ENCODE measurements around the gene SLC24A3.

SLC24A3 gene

DNA sequence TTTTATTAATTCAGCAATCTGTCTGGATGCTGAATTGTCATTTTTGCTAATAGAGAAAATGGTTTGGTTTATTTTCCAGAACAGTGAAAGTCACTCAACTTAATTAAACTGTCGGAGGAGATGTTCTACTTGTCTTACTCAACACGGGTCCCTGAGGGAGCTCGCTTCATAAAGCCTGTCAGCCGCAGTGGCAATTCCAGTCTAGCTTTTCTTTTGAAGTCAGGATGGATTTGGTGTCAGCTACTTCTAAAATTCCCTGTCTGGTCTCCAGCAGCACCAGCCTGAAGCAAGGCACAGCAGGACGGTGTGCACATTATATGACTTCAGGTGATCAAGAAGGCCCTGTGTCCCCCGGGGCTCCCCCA, 261.5 kb downstream of the SLC24A3 start:
- DNase-seq = no peak

DNA sequence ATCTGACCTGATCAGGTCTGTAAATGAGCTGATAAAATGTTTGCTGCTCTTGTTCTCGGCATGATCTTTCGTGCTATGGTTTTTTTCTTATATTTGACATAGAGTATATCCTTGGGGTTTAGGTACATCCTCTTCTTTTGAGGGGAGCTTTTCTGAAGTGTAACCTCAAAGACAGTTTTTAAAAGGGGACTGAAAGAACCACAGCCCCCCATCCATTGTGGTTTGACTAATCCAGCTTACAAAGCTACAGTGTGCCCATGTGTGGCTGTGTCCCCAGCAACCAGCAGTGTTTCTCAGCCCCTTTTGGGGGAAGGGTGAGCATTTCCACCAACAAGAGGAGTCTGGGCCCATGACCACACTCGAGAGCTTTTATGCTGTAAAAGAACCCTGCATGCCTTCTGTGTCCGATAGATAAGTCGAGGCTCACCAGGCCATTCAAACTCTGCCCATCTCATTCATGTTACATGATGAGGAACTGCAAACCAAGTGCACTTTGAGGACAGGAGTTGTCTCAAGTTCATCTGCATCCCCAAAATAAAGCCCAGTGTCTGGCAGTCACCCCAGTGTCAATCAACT, 266.0 kb downstream of the SLC24A3 start:
- no peak for DNase-seq

DNA sequence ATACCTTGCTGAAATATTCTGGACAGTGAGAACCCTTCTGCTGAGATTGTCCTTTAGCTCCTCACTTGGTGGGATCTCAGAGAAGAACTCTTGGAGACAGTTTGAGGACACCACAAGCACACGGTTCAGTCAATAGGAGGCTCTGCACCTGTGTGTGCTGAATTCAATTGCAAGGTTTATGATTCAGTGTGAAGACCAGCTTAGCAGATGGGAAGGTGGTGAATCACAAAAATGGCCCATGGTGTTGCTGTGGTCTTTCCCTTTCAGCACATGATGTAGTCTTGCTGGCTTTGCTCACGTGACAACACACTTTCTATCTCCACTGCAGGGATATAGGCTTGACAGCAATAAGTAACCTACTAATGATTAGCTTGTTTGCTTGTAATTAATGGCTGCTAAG, 270.3 kb downstream of the SLC24A3 start:
- DNase-seq = no peak

DNA sequence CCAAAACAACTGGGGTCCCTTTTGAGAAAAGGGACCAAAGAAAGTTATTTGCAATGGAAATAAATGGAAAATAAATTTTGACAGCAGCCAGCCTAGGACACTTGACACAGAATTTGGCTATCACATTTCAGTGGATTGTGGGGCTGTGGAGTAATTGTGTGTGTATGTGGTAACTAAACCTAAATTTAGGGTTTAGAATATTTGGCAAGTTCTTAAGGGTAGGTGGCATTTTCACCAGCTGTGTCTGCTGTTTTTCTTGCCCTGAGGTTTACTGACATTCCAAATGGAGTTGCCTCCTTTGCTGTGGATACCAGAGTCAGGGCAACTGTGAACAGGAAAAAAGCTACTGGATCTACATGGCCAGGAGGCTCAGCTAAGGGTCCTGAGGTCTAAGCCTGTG, 270.9 kb downstream of the SLC24A3 start:
- no peak for DNase-seq

DNA sequence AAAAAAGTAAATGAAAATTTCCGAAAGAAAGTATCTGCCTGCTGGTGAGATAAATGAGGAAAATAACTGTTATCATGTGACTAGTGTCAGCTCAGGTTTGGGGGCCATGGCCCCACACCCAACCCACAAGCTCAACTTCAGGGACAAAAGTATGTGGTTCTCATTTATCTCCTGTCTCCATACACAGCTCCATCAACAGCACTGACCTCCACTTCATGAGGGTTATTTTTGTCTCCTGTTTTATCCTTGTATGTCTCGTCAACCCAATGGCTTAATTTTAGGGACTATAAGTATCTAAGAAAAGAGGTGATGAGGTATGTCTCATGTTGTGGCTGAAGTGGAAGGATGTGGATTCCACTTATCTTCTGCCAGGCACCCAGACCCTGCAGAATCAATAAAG, 274.0 kb downstream of the SLC24A3 start:
- no peak for DNase-seq

DNA sequence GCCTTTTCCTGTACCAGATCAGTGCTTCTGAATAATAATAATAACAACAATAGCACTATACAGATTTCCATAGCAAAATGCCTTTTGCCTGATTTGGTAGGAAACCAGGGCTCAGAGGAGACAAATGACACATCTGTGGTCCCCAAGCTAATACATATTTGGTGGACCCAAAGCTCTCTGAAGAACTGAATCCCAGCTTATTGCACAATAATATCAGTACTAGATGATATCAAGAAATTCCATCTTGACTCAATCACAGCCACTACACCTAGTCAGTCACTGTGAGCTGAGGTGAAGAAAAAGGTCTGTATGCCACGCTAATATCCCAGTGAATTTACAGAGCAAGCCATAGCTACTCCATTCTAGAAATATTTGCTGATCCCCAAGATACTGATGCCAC, 275.0 kb downstream of the SLC24A3 start:
- DNase-seq = no peak

DNA sequence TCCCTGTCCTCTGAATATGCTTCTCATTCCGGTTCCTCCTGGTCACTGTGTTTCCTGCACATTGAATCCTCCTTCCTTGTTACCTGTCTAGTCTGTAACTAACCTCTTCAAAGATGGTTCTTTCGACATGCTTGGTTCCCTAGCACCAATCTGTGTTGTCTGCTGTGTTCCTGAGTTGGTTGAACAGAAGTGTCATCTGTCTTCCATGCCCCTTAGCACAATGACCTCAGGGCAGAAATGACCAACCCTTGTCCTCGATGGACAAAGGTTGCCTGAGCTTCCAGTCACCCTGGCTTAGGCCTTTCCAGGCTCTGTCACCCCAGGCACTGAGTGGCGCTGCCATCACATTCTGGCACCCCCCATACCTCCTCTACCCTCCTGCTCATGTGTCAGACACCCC, 278.8 kb downstream of the SLC24A3 start:
- DNase-seq = no peak

DNA sequence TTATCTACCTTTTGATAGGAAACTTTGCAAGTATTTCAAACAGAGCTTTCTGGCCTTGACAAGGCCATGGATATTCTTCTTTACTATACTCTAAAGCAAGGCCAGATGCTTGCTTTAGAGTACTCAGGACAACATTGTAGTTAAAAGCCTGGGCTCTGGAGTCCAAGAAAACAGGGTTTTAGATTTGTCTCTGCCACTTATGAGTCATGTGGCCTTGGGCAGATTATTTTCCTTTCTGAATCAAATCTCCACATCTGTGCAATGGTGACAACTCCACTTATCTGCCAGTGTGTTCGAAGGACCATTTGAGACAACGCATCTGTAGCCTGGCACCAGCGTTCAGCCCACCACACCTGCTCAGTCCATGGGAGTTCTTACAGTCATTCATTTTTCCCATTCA, 279.7 kb downstream of the SLC24A3 start:
- DNase-seq = no peak

DNA sequence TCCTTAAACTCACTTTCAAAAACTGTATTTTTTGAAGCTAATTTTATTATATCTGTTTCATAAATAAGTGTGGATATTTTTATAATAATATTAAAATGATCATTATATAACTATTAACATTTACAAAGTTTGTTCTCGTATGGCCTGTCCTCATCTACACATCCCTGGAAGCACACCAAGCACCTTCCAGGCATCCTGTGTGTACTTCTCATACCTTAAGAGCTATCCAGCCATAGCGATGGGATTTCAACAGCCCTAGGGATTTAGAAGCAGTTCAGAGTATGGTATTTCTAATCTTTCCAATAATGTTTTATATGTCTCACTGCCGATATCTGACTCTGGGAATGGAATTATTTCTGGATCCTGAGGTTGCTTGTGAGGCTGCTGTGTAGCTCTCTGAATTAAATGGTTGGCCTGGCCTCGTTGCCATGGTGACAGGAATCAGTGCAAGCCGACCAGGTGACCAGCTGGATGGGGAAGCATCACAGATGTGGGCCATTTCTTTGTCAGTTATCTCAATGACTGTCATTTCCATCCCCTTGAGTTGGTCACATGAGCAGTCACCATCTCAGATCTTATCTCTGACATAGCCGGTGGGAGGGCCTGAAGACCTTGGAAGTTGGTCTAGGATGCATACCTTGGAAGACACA, 280.4 kb downstream of the SLC24A3 start:
- no peak for DNase-seq

DNA sequence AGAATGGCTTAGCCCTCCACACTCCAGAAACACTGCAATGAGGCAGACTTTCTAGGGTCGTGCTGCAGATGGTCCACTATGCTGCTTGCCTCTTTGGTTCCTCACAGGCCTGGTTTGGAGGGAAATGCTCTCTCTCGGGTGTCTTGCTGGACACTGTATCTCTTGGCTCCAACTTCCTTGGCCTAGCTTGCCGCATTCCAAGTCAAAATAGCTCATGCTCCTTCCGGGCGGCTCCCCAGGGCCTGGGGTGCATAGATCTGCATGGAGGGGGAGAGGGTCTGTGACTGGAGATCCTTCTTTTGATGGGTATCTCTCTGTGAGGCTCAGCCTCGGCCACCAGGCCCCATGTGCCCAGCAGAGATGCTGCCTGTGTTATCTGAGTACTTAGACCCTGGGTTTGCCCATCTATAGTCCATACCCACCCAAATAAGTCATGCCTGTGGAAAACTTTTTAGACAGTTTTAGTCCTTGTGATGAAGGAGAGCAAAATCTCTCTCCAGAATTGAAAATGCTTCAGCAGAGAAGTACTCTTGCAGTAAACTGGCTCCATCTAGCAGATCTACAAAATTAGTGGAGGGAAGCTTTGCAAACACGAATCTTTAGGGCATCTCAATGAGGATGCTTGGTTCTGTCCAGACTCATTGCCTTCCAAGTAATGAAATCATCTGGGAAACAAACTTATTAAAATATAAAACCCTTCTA, 281.5 kb downstream of the SLC24A3 start:
- no peak for DNase-seq

DNA sequence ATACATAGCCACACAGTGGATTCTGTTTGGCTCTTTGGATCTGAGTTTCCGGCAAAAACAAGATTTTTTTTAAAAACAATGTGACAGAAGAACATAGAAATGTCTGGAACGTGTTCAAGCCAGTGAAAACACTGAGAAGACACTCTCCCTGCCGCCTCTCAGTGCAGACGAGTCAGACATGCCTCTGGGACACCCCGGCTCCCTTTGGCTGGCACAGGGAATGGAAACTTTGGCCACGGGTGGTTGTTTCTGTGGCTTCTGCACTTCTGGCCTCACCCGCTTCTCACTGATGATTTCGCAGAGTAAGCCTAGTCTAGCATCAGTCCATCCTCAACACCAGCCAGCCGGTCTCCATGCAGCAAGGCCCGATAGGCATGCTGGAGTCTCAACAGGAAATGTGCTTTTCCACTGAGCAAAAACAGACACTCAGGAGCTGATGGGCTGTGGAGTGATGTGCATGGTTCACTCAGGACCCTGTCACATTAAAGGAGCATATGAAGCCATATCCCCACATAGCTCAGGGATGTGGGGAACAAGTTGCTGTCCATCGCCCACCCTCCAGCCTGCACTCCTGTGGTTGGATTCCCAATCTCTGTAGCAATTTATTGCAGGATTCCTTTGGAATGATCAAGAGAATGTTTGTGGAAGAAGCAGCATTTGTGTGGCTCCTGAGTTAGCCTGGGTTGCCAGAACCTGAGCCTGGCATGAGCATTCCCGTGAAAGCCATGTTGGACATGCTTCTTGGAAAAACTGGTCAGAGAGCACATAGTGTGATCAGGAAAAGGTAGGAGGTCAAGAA, 283.7 kb downstream of the SLC24A3 start:
- DNase-seq = no peak

DNA sequence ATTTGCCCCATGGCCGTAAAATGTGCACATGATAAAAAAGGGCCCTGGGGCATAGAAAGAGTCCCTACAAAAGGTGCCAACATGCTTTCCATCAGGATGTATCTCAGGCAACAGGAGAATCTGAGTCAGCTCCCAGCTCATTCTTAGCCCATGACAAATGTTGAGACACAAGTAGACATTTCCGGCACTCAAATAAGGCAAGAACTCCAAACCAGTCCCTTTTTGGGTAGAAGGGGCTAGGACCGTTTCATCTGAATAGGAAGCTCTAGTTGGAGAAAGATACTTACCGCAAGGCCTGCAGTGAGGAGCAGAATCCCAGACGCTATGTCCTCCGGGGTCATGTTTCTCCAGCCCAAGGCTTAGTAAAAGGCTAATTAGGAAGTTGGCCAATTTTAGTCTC, 284.6 kb downstream of the SLC24A3 start:
- DNase-seq = no peak

DNA sequence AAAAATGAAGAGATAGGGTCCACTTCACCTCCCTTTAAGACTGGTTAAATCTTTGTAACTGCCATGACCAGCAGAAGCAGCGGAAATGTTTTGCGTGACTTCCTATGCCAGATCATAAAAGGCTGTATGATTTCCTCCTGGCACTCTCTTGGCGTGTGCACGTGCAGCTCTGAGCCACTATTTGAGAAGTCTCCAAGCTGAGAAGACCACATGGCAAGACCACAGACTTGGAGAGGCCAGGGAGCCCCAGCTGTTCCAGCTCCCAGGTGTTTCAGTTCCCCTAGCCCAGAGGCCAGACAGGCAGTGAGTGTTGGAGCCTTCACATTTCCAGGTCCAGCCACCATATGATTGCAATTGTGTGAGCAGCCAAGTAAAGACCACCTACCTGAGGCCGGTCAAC, 286.3 kb downstream of the SLC24A3 start:
- DNase-seq = no peak

DNA sequence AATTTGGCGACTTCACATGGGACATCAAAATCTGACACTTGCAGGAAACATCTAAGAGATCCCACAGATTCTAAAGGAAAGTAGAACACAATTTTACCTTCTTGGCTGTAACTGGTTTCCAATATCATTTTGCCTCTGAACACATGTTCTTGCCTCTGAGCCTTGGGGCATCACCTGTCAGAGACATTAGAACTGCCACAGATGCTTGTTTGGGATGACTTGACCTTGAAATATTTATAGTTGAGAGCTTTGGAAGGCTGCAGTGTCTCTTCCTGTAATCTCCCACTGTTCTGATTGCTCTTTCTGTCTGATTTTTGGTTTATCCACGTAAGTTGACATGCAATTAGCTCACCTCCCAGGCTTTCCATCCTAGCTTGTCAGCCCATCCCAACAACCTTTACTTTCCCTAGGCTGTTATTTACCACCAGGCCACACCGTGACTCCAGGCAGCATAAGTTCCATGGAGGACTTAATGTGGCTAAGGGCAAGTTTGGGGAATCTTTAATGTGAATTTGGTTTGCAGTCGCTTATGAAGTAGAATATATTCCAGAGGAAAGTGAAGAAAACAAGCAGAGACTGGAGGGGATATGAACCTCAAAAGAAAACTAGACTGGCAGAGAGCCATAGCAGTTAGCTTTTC, 289.2 kb downstream of the SLC24A3 start:
- no peak for DNase-seq

DNA sequence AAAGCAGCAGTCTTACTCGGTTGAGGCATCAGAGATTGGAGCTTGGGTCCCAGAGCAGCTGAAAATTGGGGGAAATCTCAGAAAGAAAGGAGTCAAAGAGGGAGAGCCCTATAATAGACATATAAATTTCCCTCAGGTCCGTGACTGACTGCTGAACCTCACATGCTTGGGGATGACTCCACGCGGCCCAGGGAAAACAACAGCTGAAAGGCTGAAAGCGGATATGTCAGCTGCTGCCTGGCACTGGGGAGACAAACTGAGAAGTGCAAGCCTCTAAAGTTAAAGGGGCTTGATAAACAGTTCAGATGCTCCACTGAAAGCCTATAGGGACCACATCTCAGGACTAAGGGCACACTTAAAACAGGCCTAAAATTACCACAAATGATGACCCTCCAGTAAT, 289.7 kb downstream of the SLC24A3 start:
- no peak for DNase-seq

DNA sequence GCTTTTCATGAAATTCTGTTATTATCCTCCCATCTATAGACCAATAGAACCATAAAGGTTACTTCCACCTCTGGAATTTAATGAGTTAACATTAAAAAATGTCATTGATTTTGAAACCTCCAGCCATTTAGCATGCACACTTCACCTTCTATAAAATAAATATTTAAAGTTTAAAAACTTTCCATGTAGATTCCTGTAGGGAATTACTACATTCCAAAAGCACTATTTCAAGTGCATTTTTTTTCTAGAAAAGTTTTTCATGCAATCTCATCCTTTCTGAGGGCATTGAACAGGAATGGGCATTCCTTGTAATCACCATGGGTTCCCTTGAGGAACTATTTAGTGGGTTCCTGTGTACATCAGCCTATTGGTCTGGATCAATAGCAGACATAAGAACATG, 291.8 kb downstream of the SLC24A3 start:
- DNase-seq = no peak

DNA sequence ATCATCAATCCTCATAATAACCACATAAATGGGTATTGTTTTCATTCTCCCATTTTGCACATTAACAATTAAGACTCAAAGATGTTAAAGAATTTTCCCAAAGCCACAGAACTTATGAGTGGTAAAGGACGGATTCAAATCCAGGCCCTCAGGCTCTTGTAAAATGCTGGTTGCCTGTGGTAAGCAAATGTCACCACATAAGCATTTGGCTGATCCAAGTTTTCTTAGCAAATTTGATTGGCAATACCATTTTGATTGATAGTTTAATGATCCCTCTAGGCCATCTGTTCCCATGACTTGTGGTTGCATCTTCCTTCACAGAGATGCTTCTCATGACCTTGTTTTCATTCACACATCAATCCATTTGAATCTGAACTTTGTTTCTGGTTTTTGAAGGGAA, 293.6 kb downstream of the SLC24A3 start:
- DNase-seq = no peak

DNA sequence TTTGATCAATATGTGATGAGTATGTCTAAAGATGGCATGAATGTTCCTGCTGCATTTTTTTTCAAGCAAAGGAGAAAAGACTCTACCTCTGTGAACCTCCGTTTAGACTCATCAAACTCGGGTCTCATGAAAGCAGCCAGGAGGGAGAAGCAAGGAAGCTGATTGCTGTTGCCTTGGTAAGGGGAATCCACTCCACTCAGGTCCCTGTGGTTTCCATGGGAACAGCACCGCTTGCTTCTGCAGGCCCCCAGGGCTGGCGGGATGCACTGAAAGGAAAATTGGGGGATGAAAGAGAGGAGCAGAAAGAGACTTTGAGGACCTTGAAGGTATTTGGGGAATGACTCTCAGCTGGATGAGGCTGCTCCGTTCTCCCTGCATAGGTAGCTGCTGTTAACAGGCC, 296.0 kb downstream of the SLC24A3 start:
- DNase-seq = no peak

DNA sequence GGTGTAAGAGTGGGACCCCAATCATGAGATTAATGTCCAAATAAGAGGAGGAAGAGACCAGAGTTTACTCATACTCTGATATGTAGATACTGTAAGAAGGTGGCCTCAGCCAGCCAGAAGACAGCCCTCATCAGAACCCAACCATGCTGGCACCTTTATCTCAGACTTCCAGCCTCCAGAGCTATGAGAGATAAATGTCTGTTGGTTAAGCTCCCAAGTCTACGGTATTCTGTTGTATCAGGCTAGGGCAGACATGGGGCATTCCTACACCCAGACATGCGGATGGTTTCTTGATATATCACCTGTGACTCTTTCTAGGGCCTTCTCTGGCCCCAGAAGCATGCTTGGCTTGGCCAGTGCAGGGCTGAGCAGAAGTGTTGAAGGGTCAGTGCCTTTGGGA, 298.2 kb downstream of the SLC24A3 start:
- no peak for DNase-seq

DNA sequence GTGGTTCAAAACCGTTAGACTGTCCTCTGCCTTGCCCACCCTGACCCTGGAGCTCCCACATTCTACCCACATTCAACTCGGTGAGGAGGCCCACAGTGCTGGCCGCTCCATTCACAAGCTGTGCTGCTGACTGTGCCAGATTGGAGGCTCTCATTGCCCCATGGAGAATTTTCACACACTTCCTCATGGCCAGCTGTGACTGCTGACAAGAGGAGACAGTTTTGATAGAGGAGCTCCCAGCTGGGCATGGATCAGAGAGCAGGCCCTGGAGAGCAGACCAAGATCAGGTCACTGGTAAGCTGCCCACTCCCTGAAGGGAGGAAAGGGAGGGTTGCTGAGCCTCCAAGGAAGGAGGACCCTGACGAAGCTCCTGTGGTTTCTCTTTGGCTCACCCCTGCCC, 299.5 kb downstream of the SLC24A3 start:
- DNase-seq = no peak

DNA sequence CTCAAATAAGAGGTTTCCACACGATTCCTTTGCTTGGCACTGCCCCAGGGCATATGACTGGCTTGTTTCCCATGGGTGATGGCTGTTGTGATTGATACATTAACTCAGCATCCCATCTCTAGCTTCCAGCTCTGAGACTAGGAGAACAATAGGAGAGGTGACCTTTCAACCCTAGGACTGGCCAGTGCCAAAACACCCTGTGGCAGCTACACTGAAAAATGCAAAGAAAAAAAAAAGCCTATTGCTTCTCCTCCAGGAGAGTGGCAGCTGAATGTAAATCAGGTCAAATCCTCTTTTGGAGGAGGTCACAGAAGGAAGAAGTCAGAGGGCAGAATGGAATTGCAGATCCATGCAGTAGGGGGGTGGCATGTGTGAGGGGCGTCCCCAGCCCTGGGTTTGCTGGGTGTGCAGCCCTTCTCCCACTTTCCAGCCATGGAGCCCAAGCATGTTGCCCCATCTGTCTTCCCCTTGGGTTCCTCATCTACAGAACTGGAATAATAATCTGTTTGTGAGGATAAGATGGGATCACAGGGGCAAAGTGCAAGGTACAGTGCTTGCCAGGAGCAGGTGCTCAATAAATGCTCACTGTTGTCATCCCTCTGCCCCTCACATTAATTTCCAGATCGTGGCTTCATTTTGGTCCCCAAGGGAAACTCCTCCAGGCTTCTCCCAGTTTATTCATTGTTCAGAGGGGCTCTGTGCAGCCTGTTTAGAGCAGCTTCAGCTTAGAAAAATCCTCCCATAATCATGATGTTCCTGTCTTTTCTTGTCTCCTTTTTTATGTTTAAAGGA, 300.6 kb downstream of the SLC24A3 start:
- no peak for DNase-seq

DNA sequence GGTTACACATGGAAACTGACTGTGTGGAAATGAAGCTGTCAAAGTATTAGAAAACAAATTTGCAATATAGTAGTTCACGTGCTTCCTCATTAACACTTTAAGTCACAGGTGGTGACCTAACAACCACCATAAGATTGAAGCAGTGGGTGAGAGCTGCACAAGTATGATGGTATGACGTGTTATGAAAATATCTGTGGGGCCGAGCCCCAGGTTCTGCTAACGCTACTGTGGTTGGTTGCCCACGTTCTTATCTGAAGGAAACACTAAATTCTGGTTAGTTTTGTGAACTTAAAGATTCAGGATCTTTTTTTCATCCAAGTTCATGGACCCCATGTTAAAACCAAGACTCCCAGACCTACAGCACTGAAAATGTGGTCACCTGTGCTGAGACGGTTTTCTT, 302.6 kb downstream of the SLC24A3 start:
- DNase-seq = no peak

DNA sequence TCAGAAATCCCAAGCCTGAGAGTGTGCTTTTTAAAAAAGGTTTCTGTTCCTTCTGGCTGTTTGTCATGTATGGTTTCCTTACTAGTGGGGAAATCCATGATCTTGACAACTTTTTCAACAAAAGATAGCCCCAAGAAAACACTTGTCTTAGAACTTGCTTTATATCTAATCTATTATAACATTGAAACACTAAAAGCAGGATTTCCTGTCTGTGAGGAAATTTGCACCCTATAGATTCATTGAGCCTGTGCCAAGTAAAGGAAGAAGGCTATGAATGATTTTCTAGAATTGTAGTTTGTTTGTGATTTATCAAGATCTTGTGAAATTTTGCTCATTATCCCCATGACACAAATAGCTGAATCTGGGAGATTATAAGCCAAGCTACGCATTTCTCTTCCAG, 307.0 kb downstream of the SLC24A3 start:
- DNase-seq = no peak
